D721Med (cell line): ENCODE measurements around the gene LRRC4.

ENCODE experiments used
- DNase-seq: peaks from one replicate; pipeline ENCODE4 v3.0.0; 2011; ENCODE audit warnings: low spot score; ENCODE audit not compliant: insufficient read length
- FAIRE-seq: peaks from 2 replicates; lab custom pipeline; 2011; peaks lifted over from hg19 to GRCh38; lab: Jason Lieb, UNC
- TF ChIP-seq, protein P1 (sequence below): IDR thresholded peaks from 2 replicates; pipeline ENCODE4 v1.5.1; 2012; ENCODE audit warnings: mild to moderate bottlenecking, control low read depth; ENCODE audit not compliant: insufficient read depth; ENCODE audit errors: missing control alignments

LRRC4 gene

DNA sequence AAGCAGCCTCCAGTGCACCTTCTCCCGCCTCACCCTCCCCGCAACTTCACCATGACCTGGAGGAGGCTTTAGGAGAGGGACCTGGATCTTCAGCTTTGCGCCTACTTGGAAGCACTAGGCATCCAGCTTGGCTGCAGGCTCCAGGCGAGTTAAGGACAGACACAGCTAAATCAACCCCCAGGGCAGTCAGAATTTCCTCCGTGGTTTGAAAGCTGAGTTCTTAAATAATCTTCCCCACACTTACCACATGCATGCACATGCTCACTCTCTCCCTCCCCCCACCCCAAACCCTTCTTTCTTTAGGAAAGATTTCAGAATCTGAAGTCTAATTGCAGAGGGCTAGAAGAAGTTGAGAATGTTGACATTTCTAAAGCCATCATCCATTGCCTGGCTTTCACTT, 36.7 kb upstream of the LRRC4 start:
- DNase-seq (no peak), FAIRE-seq (no peak)
- TF ChIP-seq, protein P1, sequence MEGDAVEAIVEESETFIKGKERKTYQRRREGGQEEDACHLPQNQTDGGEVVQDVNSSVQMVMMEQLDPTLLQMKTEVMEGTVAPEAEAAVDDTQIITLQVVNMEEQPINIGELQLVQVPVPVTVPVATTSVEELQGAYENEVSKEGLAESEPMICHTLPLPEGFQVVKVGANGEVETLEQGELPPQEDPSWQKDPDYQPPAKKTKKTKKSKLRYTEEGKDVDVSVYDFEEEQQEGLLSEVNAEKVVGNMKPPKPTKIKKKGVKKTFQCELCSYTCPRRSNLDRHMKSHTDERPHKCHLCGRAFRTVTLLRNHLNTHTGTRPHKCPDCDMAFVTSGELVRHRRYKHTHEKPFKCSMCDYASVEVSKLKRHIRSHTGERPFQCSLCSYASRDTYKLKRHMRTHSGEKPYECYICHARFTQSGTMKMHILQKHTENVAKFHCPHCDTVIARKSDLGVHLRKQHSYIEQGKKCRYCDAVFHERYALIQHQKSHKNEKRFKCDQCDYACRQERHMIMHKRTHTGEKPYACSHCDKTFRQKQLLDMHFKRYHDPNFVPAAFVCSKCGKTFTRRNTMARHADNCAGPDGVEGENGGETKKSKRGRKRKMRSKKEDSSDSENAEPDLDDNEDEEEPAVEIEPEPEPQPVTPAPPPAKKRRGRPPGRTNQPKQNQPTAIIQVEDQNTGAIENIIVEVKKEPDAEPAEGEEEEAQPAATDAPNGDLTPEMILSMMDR = no peak

DNA sequence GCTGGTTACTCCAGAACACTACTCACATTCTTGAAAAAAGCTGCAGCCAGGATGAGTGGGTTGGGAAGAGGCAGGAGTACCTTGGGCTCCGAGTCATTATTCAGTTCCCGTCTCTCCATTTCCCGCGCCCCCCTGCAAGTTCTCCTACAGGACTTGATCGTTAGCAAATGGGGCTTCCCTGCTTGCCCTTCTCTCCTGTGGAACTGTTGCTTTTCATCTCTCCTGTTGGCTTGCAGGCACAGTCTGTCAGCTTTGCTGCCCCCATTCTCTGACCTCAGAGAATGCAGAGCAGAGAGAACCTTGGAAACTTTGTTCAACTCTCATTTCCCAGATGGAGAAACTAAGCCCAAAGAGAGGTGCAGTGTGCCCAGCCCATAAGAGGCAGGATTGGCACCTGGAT, 35.6 kb upstream of the LRRC4 start:
- TF ChIP-seq, protein P1 = no peak
- FAIRE-seq = no peak
- no peak for DNase-seq

DNA sequence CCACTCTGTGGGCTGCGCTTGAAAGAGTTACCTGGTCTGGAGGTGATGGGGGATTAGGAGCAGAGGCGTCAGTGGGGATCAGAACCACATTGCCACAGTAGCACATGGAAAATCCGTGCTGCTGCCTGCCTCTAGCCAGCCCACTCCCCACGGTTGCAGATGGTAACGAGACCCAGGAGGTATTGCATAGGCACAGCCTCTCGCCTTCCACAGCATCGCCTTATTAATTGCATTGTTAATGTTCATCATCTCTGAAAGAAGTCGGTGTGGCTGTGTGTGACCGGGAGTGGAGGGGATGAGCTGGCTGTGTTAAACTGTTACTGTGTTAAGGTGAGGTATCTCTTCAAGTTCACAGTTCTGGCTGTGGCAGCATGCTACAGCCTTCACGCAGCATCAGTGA, 35.2 kb upstream of the LRRC4 start:
- TF ChIP-seq, protein P1 = no peak
- FAIRE-seq = no peak
- no peak for DNase-seq

DNA sequence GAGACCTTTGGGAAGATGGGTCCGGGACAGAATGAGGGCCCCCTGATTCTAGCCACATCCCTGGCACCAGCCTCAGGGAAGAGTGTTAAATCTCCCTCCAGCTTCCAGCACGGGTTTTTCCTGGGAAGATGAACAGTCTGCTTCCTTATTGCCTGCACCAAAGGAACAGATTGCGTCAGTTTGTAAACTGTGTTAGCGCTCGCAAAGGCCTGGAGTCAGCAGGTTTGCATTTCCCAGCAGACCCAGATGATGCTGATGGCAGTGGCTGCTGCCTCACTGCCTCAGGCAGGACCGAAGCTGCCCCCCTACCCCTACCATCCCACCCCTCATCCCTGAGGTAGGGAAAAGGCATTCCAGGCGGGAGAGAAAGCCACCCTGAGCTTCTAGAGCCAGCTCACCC, 34.6 kb upstream of the LRRC4 start:
- TF ChIP-seq, protein P1 = no peak
- no peak for FAIRE-seq
- DNase-seq = no peak

DNA sequence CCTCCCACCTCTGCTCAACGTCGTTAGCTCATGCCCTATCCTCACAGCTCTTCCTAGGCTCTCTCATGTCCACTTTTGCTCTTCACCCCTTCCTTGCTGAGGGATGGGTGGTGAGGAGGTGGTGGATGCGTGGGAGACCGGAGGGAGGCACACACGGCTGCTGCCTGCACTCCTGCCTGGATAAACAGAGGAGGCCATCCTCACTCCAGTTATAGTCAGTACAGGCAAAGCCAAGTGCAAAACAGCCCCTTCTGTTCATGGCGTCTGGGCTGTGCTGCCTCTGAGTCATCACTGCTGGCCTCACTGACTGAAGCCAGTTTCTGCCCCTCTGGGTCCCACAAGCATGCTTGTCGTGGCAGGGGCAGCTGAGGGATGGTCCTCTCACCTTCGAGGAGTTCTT, 31.9 kb upstream of the LRRC4 start:
- no peak for DNase-seq
- FAIRE-seq = no peak
- TF ChIP-seq, protein P1 = no peak

DNA sequence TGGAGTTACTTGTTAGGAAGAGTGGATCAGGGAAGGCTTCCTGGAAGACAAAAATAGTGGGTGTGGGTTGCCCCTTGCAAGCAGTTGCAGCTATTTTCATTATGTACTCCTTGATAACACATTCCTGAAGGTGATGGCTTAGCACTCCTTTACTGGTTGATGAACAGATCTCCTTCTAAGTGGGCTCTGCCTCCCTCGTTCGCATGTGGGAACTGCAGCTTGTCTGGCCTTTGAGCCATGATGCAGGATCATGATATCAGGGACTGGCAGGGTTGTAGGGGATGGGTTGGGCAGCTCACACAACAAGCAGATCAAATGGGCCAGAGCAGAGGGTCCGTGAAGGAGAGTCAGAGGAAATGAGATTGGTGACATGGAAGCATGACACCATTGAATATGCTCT, 28.8 kb upstream of the LRRC4 start:
- DNase-seq (no peak), FAIRE-seq (no peak)
- TF ChIP-seq, protein P1 = no peak

DNA sequence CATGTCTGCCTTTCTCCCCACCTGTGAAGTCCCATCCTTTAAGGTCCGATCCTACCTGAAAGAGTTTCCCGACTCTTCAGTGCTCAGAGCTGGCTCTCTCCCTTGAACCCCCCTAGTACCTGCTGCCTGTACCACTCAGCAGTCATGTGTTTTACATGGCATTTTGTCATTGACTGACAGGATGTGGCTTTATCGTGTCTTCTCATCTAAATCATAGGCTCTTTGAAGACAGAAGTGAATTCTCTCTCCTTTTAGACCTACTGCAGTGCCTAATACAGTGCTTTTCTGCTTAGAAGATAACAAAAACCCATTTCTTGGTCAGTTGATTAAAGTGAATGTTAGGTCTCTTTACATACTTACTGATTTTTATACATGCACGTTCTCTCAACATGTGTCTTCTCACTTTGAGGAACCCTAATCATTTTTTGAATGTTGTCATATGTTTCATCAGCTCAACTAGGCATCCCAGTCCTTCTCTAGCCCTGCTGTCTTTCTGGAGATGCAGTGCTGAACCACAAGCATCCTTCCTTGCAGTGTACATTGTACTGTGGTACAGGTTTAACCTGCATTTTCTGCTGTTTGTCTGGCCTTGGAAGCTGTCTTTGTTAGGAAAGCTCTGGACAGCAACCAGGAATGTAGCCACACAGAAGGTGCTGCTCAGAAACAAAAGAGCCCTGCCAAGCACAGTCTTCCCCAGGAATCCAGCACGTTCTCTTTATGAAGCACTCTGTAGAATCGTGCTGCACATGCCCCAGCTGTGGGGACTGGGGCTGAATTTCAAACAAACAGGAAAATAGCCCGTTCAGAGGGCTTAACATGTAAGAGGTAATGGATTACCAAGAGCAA, 28.1 kb upstream of the LRRC4 start:
- no peak for FAIRE-seq
- TF ChIP-seq, protein P1 = no peak
- DNase-seq = no peak
